Colon (tissue), 2 donors: ENCODE results near the gene PSMD2.

ENCODE experiments used
- FAIRE-seq: peaks from 2 replicates; lab custom pipeline; 2012; peaks lifted over from hg19 to GRCh38; lab: Jason Lieb, UNC
- donor health status: control.
- donor health status: control.

The PSMD2 gene

DNA sequence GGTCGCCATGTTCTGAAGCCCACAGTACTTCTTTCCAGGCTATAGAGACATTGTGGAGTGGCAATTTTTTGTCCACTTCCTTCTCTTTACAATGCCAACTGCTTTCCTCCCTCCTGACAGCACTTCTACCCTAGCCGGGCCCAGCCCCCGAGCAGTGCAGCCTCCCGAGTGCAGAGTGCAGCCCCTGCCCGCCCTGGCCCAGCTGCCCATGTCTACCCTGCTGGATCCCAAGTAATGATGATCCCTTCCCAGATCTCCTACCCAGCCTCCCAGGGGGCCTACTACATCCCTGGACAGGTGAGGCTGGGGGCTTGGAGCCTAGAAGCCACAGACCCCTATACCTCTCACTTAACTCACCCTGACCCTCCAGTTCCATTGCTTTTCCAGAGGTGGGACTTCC, 18.2 kb downstream of the PSMD2 start:
- FAIRE-seq = no peak

DNA sequence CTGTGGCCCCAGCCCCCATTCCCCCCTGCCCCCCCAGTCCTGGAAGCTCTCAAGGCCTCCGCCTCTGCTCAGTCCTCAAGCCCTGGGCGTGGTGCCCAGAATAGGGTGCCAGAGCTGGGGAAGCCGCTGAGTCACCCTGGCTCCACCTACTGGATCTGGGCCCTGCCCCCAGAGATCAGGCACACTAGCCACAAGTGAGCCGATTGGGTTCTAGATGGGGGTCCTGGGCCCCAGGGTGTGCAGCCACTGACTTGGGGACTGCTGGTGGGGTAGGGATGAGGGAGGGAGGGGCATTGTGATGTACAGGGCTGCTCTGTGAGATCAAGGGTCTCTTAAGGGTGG, 21.0 kb downstream of the PSMD2 start:
- FAIRE-seq = no peak

GRCh38 chr3:184321666-184322065, 22.6 kb downstream of the PSMD2 start:
- no peak for FAIRE-seq

DNA sequence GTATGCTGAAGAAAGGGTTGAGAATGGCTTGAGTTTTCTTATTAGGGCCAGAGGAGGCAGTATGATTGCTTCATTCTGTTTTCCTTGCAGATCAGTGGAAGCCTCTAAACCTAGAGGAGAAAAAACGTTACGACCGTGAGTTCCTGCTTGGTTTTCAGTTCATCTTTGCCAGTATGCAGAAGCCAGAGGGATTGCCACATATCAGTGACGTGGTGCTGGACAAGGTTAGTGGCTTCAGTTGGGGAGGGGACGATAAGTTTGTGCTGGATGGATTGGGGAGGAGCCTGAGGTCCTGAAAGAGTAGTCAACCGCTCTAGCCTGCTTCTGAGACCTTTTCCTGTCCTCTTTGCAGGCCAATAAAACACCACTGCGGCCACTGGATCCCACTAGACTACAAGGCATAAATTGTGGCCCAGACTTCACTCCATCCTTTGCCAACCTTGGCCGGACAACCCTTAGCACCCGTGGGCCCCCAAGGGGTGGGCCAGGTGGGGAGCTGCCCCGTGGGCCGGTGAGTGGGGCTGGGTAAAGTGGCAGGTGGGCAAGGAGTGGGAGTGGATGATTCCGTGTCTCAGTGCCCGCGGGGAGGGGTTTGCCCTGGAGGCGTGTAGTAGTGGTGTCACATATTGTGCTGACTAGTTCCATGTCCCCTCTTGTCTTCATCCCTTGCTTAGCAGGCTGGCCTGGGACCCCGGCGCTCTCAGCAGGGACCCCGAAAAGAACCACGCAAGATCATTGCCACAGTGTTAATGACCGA, 23.9 kb downstream of the PSMD2 start:
- FAIRE-seq = no peak

- no peak for FAIRE-seq
These were observed 24.7 kb downstream of the PSMD2 start for GRCh38 chr3:184323696-184324095.

DNA sequence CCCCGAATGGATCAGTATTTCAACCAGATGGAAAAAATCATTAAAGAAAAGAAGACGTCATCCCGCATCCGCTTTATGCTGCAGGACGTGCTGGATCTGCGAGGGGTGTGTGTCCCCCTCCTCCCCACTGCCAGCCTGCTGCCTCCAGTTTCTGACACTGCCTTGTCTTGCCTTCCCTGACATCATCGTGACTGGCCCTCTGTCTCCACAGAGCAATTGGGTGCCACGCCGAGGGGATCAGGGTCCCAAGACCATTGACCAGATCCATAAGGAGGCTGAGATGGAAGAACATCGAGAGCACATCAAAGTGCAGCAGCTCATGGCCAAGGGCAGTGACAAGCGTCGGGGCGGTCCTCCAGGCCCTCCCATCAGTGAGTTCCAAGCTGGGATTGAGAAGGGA, 26.2 kb downstream of the PSMD2 start:
- FAIRE-seq = no peak

DNA sequence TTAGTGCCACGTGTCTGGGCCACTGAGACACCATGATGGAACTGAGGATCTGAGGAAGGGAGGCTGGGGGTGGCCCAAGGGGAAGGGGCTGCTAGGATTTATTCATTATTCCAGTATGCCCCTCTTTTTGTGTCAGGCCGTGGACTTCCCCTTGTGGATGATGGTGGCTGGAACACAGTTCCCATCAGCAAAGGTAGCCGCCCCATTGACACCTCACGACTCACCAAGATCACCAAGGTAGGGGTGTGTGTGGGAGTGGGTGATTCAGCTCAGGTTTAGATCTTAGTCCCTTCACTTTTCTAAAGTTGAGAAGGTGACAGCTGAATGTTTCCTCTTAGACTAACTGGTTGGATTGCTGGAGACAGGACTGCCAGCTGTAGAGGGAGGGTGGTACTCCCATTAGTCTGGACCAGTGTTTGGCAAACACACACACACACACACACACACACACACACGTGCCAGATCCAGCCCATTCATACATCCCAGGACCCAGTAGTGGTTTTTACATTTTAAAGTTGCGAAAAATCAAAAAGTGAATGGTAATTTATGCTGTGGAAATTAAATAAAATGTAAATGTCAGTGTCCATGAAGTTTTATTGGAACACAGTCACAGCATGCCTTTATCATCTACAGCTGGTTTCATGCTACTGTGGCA, 26.8 kb downstream of the PSMD2 start:
- FAIRE-seq = no peak

DNA sequence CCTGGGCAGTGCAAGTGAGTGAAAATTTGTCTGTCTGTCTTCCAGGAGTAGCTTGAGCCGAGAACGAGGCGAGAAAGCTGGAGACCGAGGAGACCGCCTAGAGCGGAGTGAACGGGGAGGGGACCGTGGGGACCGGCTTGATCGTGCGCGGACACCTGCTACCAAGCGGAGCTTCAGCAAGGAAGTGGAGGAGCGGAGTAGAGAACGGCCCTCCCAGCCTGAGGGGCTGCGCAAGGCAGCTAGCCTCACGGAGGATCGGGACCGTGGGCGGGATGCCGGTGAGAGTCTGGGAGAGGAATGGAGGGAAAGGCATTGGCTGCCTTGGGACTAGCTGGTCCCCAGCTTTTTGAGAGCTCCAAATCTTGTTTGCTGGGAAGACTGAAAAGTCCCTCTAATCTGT, 28.1 kb downstream of the PSMD2 start:
- no peak for FAIRE-seq

DNA sequence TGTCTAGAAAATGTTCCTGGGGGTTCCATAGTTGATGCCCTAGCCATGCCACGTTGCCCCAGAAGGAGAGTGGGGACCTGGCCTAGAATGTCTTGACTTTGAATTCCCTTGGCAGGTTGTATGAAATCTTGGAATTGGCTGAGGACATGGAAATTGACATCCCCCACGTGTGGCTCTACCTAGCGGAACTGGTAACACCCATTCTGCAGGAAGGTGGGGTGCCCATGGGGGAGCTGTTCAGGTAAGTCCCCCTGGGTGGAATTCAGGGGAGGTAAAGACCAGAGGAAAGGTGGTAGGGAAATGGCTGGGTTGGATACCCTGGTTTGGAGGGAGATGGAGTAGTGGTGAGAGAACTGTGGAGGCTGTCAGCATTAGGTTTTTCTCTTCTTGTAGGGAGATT, 29.5 kb downstream of the PSMD2 start:
- no peak for FAIRE-seq

DNA sequence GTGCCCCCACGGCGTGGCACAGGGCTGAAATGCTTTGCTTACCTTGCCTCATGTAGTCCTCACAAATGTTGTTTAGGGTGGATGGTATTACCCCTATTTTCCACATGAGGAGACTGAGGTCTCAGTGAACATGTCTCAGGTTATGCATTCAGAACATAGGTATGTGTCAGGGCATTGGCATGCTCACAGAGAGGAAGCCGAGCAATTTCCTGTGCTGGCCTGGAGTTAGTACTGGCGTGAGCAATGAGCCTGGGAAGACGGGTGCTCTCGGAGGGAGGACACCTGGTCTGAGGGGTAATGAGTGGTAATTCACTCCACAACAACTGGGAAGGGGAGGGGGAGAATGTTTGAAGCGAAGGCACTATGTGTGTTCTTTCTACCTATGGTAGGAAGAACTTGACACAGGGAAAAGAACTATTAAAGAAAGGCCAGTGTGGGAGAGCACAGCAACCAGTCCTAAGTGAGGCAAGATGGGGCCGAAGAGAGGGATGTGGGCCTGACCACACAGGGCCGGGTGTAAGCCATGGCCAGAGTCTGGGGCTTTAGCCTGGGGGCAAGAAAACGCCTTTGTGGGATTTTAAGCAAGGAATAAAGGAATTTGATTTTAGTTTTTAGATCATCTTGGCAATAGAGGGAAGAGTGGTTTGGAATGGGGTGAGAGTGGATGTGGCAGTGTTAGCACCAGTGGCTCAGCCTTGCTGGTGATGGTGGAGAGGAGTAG, 33.5 kb downstream of the PSMD2 start:
- FAIRE-seq = no peak

DNA sequence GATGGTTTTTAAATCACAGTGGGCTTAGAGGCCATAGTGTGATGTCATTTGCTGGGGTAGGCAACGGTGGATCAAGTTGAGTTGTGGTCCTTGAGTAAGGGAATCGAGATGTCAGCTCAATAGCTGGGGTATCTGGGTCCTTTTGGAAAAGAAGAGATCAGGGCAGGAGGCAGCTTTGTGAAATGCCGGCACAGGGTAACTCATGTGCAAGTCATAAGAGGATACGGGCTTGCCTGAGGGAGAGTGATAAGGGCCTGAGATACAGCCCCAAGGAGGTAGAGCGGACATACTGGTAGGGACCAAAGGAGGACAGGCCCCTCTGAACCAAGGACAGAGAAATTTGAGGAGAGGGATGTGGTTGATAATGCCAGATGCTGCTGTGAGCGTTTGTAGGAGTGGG, 34.1 kb downstream of the PSMD2 start:
- FAIRE-seq = no peak

DNA sequence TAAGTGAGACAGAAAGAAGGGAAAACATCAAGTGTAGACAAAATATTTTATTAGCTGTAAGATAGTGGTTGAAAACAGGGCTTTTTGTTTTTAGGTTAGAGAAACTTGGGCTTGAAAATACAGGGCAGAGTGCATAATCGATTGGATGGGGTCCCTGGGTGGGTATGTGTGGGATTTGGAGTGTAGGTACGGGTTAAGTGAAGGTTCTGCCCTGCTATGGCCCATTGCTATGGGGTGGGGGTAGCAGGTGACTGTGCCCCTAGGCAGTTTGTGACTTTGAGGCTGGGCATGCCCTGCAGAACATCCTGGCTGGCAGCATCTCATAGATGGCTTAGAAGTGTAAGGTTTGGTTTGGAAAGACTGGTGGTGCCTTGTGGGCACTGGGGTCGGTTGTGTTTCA, 34.7 kb downstream of the PSMD2 start:
- no peak for FAIRE-seq

DNA sequence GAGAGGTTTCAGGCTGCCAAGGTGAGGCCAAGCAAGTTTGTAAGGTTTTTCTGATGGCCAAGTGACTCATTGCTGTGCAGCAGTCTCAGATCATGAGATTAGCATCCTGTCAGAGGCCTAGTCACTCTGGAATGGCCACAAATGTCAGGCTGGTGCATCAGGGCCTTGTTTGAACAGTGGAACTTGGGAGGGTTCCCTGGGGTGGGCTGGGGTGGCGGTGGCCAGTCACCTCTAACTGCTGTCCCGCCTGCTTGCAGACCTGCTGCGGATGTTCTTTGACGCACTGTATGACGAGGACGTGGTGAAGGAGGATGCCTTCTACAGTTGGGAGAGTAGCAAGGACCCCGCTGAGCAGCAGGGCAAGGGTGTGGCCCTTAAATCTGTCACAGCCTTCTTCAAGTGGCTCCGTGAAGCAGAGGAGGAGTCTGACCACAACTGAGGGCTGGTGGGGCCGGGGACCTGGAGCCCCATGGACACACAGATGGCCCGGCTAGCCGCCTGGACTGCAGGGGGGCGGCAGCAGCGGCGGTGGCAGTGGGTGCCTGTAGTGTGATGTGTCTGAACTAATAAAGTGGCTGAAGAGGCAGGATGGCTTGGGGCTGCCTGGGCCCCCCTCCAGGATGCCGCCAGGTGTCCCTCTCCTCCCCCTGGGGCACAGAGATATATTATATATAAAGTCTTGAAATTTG, 35.6 kb downstream of the PSMD2 start:
- no peak for FAIRE-seq

DNA sequence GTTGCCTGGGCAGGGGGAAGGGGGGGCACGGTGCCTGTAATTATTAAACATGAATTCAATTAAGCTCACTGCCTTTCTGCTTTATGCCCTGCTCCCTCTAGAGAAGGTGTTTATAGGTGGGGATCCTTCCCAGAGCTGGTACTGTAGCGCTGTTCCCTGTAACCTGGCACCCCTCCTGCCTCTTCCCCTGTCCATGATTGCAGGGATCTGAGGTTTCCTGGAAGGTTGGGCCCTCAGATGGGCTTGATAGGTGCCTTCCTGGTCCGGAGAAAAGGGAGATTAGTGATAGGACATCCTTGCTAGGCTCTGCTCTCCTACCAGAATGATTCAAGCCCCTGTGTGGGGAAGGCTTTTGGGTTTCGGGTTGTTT, 36.2 kb downstream of the PSMD2 start:
- FAIRE-seq = no peak

DNA sequence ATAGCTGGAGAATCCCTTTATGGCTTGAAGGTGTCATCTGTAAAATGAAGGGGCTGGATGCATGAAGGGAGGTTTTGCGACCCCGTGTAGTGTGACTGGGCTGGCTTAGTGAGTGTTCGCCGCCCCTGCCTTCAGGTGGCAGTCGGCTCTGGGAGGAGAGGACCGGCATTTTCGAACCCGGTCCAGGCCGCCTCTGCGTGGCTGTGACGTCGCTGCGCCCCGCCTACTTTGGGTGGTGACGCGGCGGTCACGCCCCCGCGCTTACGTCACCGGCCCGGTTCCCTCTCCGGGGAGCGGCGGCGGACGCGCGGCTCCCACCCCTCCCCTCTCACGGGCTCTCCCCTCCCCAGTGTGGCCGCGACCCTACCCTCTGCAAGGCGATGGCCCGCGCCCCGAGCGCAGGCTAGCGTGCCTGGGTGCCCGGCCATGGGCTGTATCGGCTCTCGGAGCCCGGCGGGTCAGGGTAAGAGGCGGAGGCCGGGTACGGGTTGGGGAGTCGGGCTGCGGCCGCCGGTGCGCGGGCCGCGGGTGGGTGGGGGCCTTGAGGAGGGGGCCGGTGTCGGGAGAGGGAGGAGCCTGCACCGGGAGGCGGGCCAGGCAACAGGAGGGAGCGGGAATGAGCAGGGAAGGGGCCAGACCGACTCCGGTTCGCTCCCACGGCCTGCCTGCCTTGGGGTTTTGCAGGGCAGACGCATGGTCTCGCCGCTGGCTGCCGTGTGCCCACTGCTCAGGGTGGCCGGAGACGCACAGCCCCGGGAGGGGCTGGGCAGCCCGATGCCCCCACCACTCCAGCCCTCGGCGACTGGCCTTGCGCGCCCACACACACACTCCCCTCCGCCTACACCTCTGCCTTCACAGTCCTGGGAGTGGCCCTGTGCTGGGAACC, 36.9 kb downstream of the PSMD2 start:
- no peak for FAIRE-seq

- no peak for FAIRE-seq
These were observed 37.7 kb downstream of the PSMD2 start for GRCh38 chr3:184336547-184337398.

DNA sequence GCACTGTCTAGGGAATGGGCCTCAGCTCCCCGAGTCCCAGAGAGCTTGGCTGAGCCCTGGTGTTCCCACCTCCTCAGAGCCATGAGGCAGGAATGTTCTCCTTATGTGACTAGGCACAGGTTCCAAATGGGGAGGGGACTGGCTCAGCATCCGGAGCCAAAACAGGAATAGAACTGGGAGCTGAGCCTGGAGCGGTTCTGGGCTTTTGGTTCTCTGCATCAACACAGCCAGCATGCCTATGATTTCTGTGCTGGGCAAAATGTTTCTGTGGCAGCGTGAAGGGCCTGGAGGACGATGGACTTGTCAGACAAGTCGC, 38.3 kb downstream of the PSMD2 start, which contains the start of gene FAM131A:
Gene FAM131A (plus strand): TSS at position 202 of the 316 bp plus-strand sequence. CDS start 31 bp downstream, at position 233.
- no peak for FAIRE-seq

- FAIRE-seq = no peak
These were observed 38.9 kb downstream of the PSMD2 start for GRCh38 chr3:184337981-184338380.

- no peak for FAIRE-seq
These were observed 39.5 kb downstream of the PSMD2 start for GRCh38 chr3:184338511-184338945.

GRCh38 chr3:184339001-184339400, 40.0 kb downstream of the PSMD2 start:
- FAIRE-seq = no peak
